HG02763 (cell line): ENCODE measurements around the gene IFT57.

Experiments
- ATAC-seq: cut with Tn5 transposase; IDR thresholded peaks from one replicate; pipeline ENCODE4 v1.9.1; 2021; ENCODE audit warnings: mild to moderate bottlenecking, moderate library complexity; ENCODE audit not compliant: unreplicated experiment

The IFT57 gene

GRCh38 chr3:108219336-108219735, 2.9 kb downstream of the IFT57 start:
- ATAC-seq = peak; percentile 17

- no peak for ATAC-seq
Measured at GRCh38 chr3:108218811-108219210, 3.4 kb downstream of the IFT57 start.

- no peak for ATAC-seq
Measured at GRCh38 chr3:108215871-108216270, 6.4 kb downstream of the IFT57 start.

- no peak for ATAC-seq
Measured at GRCh38 chr3:108209579-108209978, 12.6 kb downstream of the IFT57 start.

GRCh38 chr3:108208831-108209230, 13.4 kb downstream of the IFT57 start:
- ATAC-seq = peak; percentile 80

- ATAC-seq = no peak
Measured at GRCh38 chr3:108202834-108203233, 19.4 kb downstream of the IFT57 start.

- ATAC-seq = no peak
Measured at GRCh38 chr3:108202080-108202479, 20.1 kb downstream of the IFT57 start.

GRCh38 chr3:108201258-108201657, 21.0 kb downstream of the IFT57 start:
- no peak for ATAC-seq

- no peak for ATAC-seq
Measured at GRCh38 chr3:108200578-108200977, 21.6 kb downstream of the IFT57 start.

GRCh38 chr3:108200024-108200423, 22.2 kb downstream of the IFT57 start:
- ATAC-seq = no peak

- ATAC-seq = no peak
Measured at GRCh38 chr3:108191394-108191793, 30.8 kb downstream of the IFT57 start.

- no peak for ATAC-seq
Measured at GRCh38 chr3:108190346-108190745, 31.9 kb downstream of the IFT57 start.

- ATAC-seq = no peak
Measured at GRCh38 chr3:108189440-108189839, 32.8 kb downstream of the IFT57 start.

- no peak for ATAC-seq
Measured at GRCh38 chr3:108185536-108185935, 36.7 kb downstream of the IFT57 start.

- no peak for ATAC-seq
Measured at GRCh38 chr3:108184824-108185223, 37.4 kb downstream of the IFT57 start.

GRCh38 chr3:108183971-108184370, 38.3 kb downstream of the IFT57 start:
- no peak for ATAC-seq

GRCh38 chr3:108183181-108183580, 39.0 kb downstream of the IFT57 start:
- no peak for ATAC-seq

- no peak for ATAC-seq
Measured at GRCh38 chr3:108182339-108182738, 39.9 kb downstream of the IFT57 start.

GRCh38 chr3:108181172-108181571, 41.1 kb downstream of the IFT57 start:
- no peak for ATAC-seq

- ATAC-seq = no peak
Measured at GRCh38 chr3:108180194-108180593, 42.0 kb downstream of the IFT57 start.

- no peak for ATAC-seq
Measured at GRCh38 chr3:108178676-108179075, 43.5 kb downstream of the IFT57 start.

GRCh38 chr3:108177536-108177935, 44.7 kb downstream of the IFT57 start:
- ATAC-seq = no peak

- no peak for ATAC-seq
Measured at GRCh38 chr3:108175352-108175751, 46.9 kb downstream of the IFT57 start.

GRCh38 chr3:108171106-108171505, 51.1 kb downstream of the IFT57 start:
- no peak for ATAC-seq
